ENCODE results near the gene KRTAP2-1. TPM values are rescaled to one million over a fixed set of nuclear protein-coding genes. Genes with fewer than 3 reads are reported as not detected.
"Not testable (repeated sequence)": the region's sequence is repeated elsewhere in the genome, so short reads cannot be mapped to it uniquely, and the experiment has no call there.

The KRTAP2-1 gene, protein sequence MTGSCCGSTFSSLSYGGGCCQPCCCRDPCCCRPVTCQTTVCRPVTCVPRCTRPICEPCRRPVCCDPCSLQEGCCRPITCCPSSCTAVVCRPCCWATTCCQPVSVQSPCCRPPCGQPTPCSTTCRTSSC
- not detected for polyA plus RNA-seq (2013, experiment 1 of 2)
- polyA plus RNA-seq (2013, experiment 2 of 2): not detected

DNA sequence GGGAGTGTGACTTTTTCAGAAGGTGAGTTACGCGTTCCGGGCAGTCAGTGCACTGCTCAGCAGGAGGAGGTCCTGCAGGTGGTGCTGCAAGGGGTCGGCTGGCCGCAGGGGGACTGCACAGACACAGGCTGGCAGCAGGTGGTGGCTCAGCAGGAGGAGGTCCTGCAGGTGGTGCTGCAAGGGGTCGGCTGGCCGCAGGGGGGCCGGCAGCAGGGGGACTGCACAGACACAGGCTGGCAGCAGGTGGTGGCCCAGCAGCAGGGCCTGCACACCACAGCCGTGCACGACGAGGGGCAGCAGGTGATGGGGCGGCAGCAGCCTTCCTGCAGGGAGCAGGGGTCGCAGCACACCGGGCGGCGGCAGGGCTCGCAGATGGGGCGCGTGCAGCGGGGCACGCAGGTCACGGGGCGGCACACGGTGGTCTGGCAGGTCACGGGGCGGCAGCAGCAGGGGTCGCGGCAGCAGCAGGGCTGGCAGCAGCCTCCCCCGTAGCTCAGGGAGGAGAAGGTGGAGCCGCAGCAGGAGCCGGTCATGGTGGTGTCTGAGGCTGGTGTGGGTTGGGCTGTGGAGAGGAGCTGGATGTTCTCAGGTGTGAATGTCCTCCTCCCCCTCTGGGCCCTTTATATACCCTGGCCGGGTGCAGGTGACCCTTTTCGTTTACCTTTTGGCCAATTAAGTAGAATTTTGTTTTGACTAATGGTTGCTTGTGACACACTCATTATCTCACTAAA lies at the start of gene KRTAP2-1:
KRTAP2-1 (minus strand) TSS at position 582 of the 731 bp plus-strand sequence; CDS start at position 533, 49 bp downstream.
- not testable (repeated sequence) for H4K8ac ChIP-seq (ENCODE audit: low read depth, low read length); H3K18ac ChIP-seq (ENCODE audit: low read length); H3K4me1 ChIP-seq (ENCODE audit: control insufficient read depth in 2 of 2, insufficient read depth in 1 of 2, low read depth in 1 of 2, low read length in 2 of 2); H3K27ac ChIP-seq (replicated peaks; ENCODE audit: low read length); H3K4me2 ChIP-seq (ENCODE audit: insufficient read depth, low read length, poor library complexity, severe bottlenecking); H3K4me3 ChIP-seq (ENCODE audit: low read length in 2 of 2); H2AFZ ChIP-seq (ENCODE audit: low read length); H3K4ac ChIP-seq (ENCODE audit: low read length); DNase-seq (ENCODE audit: low spot score); H2BK15ac ChIP-seq (ENCODE audit: low read length); H2BK120ac ChIP-seq (ENCODE audit: low read depth, low read length); H3K9me3 ChIP-seq (replicated peaks in 1 of 2; ENCODE audit: control insufficient read depth in 2 of 2, insufficient read depth in 1 of 2, low read depth in 1 of 2, low read length in 2 of 2); H3K79me1 ChIP-seq (ENCODE audit: low read depth, low read length); H2AK5ac ChIP-seq (ENCODE audit: low read depth, low read length); H2BK5ac ChIP-seq (ENCODE audit: low read length); H3K27me3 ChIP-seq (ENCODE audit: control insufficient read depth in 3 of 3, insufficient read depth in 3 of 3, low read depth in 1 of 3, low read length in 3 of 3); H3K36me3 ChIP-seq (replicated peaks in 1 of 2; ENCODE audit: control insufficient read depth in 2 of 2, insufficient read depth in 2 of 2, low read length in 2 of 2); H3K14ac ChIP-seq (ENCODE audit: low read length); H2BK12ac ChIP-seq (ENCODE audit: low read length); H3K9ac ChIP-seq (ENCODE audit: low read depth, low read length, poor library complexity); H3K23ac ChIP-seq (ENCODE audit: low read depth, low read length, poor library complexity); H4K91ac ChIP-seq (ENCODE audit: low read depth, low read length, poor library complexity)
- WGBS, 2 donors (ENCODE audit: extremely low coverage in 2 of 2, insufficient read length in 2 of 2, insufficient replicate concordance in 1 of 2): no CpG with 5 or more reads among the region's 33 CpGs

DNA sequence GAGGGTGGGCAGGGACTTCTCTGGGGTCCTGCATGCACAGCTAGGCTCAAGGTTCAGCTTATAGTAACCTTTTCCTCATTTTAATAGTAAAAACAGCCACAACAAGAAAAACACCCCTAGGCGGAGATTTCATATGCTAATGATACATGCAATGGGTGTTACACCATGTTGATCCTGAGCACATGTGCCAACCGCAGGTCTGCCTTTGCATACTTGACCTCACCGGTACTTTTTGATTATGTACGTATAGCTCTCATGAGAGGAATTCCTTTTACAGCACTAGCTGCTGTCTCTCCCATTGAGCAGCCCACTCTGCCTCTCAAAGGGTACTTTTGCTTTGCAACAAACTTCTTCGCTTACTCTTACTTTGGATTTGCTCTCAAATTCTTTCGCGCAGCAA lies 48.9 kb upstream of the KRTAP2-1 start:
- no peaks in the 10 kb centered on the region for H3K27me3 ChIP-seq (ENCODE audit: control insufficient read depth in 3 of 3, insufficient read depth in 3 of 3, low read depth in 1 of 3, low read length in 3 of 3)
- H4K91ac ChIP-seq (ENCODE audit: low read depth, low read length, poor library complexity): no peak overlapping the region
- no peak overlapping the region for H3K18ac ChIP-seq (ENCODE audit: low read length)
- no peaks in the 10 kb centered on the region for H3K79me1 ChIP-seq (ENCODE audit: low read depth, low read length)
- H2BK15ac ChIP-seq (ENCODE audit: low read length): no peak overlapping the region
- H4K8ac ChIP-seq (ENCODE audit: low read depth, low read length): no peak overlapping the region
- no peaks in the 10 kb centered on the region for H3K36me3 ChIP-seq (replicated peaks in 1 of 2; ENCODE audit: control insufficient read depth in 2 of 2, insufficient read depth in 2 of 2, low read length in 2 of 2)
- no peak overlapping the region for H3K4me2 ChIP-seq (ENCODE audit: insufficient read depth, low read length, poor library complexity, severe bottlenecking)
- no peak overlapping the region for H3K4ac ChIP-seq (ENCODE audit: low read length)
- no peak for DNase-seq (ENCODE audit: low spot score)
- no peak overlapping the region for H2AK5ac ChIP-seq (ENCODE audit: low read depth, low read length)
- H2BK5ac ChIP-seq (ENCODE audit: low read length): no peak overlapping the region
- no peak overlapping the region for H3K14ac ChIP-seq (ENCODE audit: low read length)
- H2BK12ac ChIP-seq (ENCODE audit: low read length): no peak overlapping the region
- no peak overlapping the region for H2BK120ac ChIP-seq (ENCODE audit: low read depth, low read length)
- no CpG with 5 or more reads among the region's 7 CpGs for WGBS, 2 donors (ENCODE audit: extremely low coverage in 2 of 2, insufficient read length in 2 of 2, insufficient replicate concordance in 1 of 2)
- H3K4me3 ChIP-seq (ENCODE audit: low read length in 2 of 2): no peak overlapping the region
- H3K27ac ChIP-seq (replicated peaks; ENCODE audit: low read length): no peak overlapping the region
- no peaks in the 10 kb centered on the region for H3K4me1 ChIP-seq (ENCODE audit: control insufficient read depth in 2 of 2, insufficient read depth in 1 of 2, low read depth in 1 of 2, low read length in 2 of 2)
- H3K9ac ChIP-seq (ENCODE audit: low read depth, low read length, poor library complexity): no peak overlapping the region
- H3K9me3 ChIP-seq (replicated peaks in 1 of 2; ENCODE audit: control insufficient read depth in 2 of 2, insufficient read depth in 1 of 2, low read depth in 1 of 2, low read length in 2 of 2): peaks cover 0 to 3% of the 10 kb centered on the region in 2 donors
- no peak overlapping the region for H2AFZ ChIP-seq (ENCODE audit: low read length)
- H3K23ac ChIP-seq (ENCODE audit: low read depth, low read length, poor library complexity): no peak overlapping the region

DNA sequence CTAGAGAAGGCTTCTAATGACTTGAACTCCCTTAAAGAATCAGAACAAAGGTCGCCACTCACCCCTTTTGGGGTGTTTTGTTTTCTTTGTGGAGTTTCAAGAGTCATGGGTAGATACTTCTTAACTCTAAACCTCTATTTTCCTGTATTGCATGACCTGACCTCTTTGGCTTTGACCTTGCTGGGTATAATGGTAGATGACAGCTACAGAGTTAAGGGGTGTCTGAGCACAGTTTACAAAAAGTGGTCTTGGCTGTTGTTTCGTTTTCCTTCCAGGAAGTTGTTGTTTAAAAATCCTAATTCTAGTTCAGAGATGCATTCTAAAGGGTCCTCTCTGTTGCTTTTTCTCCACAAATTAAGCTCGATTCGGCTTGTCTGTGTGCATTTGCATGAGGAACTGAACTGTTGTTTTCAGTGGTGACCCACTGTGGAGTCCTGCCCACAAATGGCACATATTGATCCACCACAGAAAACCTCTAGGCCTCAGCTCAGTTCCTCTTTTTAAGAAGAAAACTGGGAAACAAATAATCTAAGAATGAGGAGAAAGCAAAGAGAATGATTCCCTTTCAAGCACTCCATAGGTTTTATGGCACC lies 41.7 kb upstream of the KRTAP2-1 start:
- not testable (repeated sequence) for H4K8ac ChIP-seq (ENCODE audit: low read depth, low read length); H3K18ac ChIP-seq (ENCODE audit: low read length); H3K4me3 ChIP-seq (ENCODE audit: low read length in 2 of 2); H3K36me3 ChIP-seq (replicated peaks in 1 of 2; ENCODE audit: control insufficient read depth in 2 of 2, insufficient read depth in 2 of 2, low read length in 2 of 2); H3K79me1 ChIP-seq (ENCODE audit: low read depth, low read length); H3K4me2 ChIP-seq (ENCODE audit: insufficient read depth, low read length, poor library complexity, severe bottlenecking); H2BK15ac ChIP-seq (ENCODE audit: low read length); H3K4ac ChIP-seq (ENCODE audit: low read length); H4K91ac ChIP-seq (ENCODE audit: low read depth, low read length, poor library complexity); DNase-seq (ENCODE audit: low spot score); H3K27ac ChIP-seq (replicated peaks; ENCODE audit: low read length); H3K9ac ChIP-seq (ENCODE audit: low read depth, low read length, poor library complexity); H3K4me1 ChIP-seq (ENCODE audit: control insufficient read depth in 2 of 2, insufficient read depth in 1 of 2, low read depth in 1 of 2, low read length in 2 of 2); H2AK5ac ChIP-seq (ENCODE audit: low read depth, low read length); H2AFZ ChIP-seq (ENCODE audit: low read length); H2BK5ac ChIP-seq (ENCODE audit: low read length); H2BK12ac ChIP-seq (ENCODE audit: low read length); H3K9me3 ChIP-seq (replicated peaks in 1 of 2; ENCODE audit: control insufficient read depth in 2 of 2, insufficient read depth in 1 of 2, low read depth in 1 of 2, low read length in 2 of 2); H2BK120ac ChIP-seq (ENCODE audit: low read depth, low read length); H3K14ac ChIP-seq (ENCODE audit: low read length); H3K23ac ChIP-seq (ENCODE audit: low read depth, low read length, poor library complexity); H3K27me3 ChIP-seq (ENCODE audit: control insufficient read depth in 3 of 3, insufficient read depth in 3 of 3, low read depth in 1 of 3, low read length in 3 of 3)
- no CpG with 5 or more reads among the region's 4 CpGs for WGBS, 2 donors (ENCODE audit: extremely low coverage in 2 of 2, insufficient read length in 2 of 2, insufficient replicate concordance in 1 of 2)

DNA sequence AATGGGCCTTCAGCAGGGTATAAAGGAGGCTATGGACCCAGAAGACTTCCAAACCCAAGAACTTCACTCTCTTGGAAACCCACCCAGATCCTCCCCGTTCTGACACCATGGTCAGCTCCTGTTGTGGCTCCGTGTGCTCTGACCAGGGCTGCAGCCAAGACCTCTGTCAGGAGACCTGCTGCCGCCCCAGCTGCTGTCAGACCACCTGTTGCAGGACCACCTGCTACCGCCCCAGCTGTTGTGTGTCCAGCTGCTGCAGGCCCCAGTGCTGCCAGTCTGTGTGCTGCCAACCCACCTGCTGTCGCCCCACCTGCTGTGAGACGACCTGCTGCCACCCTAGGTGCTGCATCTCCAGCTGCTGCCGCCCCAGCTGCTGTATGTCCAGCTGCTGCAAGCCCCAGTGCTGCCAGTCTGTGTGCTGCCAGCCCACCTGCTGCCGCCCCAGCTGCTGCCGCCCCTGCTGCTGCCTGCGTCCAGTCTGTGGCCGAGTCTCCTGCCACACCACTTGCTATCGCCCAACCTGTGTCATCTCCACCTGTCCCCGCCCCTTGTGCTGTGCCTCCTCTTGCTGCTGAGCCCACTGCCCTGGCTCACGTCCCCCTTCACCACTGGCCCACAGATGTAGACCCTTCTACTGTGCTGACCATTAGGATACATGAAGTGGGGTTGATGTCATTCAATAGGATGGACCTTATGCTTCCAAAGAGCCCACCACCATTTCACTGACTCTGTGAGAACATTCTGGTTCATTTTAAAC lies 37.2 kb upstream of the KRTAP2-1 start, which contains the start of gene KRTAP4-7:
KRTAP4-7 (plus strand) TSS at position 51 of the 757 bp plus-strand sequence; CDS start at position 108, 57 bp downstream.
- H4K91ac ChIP-seq (ENCODE audit: low read depth, low read length, poor library complexity); H2BK12ac ChIP-seq (ENCODE audit: low read length); DNase-seq (ENCODE audit: low spot score); H3K4ac ChIP-seq (ENCODE audit: low read length); H4K8ac ChIP-seq (ENCODE audit: low read depth, low read length); H3K18ac ChIP-seq (ENCODE audit: low read length); H2BK15ac ChIP-seq (ENCODE audit: low read length); H2AK5ac ChIP-seq (ENCODE audit: low read depth, low read length); H3K27me3 ChIP-seq (ENCODE audit: control insufficient read depth in 3 of 3, insufficient read depth in 3 of 3, low read depth in 1 of 3, low read length in 3 of 3); H2BK5ac ChIP-seq (ENCODE audit: low read length); H2BK120ac ChIP-seq (ENCODE audit: low read depth, low read length); H2AFZ ChIP-seq (ENCODE audit: low read length); H3K4me1 ChIP-seq (ENCODE audit: control insufficient read depth in 2 of 2, insufficient read depth in 1 of 2, low read depth in 1 of 2, low read length in 2 of 2); H3K79me1 ChIP-seq (ENCODE audit: low read depth, low read length); H3K14ac ChIP-seq (ENCODE audit: low read length); H3K4me2 ChIP-seq (ENCODE audit: insufficient read depth, low read length, poor library complexity, severe bottlenecking); H3K23ac ChIP-seq (ENCODE audit: low read depth, low read length, poor library complexity); H3K9me3 ChIP-seq (replicated peaks in 1 of 2; ENCODE audit: control insufficient read depth in 2 of 2, insufficient read depth in 1 of 2, low read depth in 1 of 2, low read length in 2 of 2); H3K27ac ChIP-seq (replicated peaks; ENCODE audit: low read length); H3K9ac ChIP-seq (ENCODE audit: low read depth, low read length, poor library complexity); H3K4me3 ChIP-seq (ENCODE audit: low read length in 2 of 2); H3K36me3 ChIP-seq (replicated peaks in 1 of 2; ENCODE audit: control insufficient read depth in 2 of 2, insufficient read depth in 2 of 2, low read length in 2 of 2): not testable (repeated sequence)
- no CpG with 5 or more reads among the region's 14 CpGs for WGBS, 2 donors (ENCODE audit: extremely low coverage in 2 of 2, insufficient read length in 2 of 2, insufficient replicate concordance in 1 of 2)

Measured in neuronal stem cell (in vitro differentiated cells).